Measurements from ENCODE around the gene KRTAP22-2.

- TF ChIP-seq CTCF (IDR thresholded peaks at IDR 0.05) (no peak), EZH2 (IDR thresholded peaks at IDR 0.05; ENCODE audit: borderline replicate concordance, insufficient read depth, low read depth, low read length, poor library complexity, severe bottlenecking) (no peak)
Observed at GRCh38 chr21:30616125-30616524, 25.9 kb upstream of the KRTAP22-2 start, which contains the start of gene KRTAP20-1.

All from B cell (primary cell).